Stimulated activated CD8-positive, alpha-beta memory T cell treated with anti-CD3 and anti-CD28 coated beads, Interleukin-12 subunit alpha, Interleukin-12 subunit beta, amount 100 ng/mL, for 24 hours (primary cell): ENCODE data around the gene PCDHAC1.

ENCODE experiments used
- DNase-seq: peaks from one replicate; pipeline ENCODE4 v3.0.0-alpha.2; 2020; ENCODE audit errors: extremely low read depth

The PCDHAC1 gene

DNA sequence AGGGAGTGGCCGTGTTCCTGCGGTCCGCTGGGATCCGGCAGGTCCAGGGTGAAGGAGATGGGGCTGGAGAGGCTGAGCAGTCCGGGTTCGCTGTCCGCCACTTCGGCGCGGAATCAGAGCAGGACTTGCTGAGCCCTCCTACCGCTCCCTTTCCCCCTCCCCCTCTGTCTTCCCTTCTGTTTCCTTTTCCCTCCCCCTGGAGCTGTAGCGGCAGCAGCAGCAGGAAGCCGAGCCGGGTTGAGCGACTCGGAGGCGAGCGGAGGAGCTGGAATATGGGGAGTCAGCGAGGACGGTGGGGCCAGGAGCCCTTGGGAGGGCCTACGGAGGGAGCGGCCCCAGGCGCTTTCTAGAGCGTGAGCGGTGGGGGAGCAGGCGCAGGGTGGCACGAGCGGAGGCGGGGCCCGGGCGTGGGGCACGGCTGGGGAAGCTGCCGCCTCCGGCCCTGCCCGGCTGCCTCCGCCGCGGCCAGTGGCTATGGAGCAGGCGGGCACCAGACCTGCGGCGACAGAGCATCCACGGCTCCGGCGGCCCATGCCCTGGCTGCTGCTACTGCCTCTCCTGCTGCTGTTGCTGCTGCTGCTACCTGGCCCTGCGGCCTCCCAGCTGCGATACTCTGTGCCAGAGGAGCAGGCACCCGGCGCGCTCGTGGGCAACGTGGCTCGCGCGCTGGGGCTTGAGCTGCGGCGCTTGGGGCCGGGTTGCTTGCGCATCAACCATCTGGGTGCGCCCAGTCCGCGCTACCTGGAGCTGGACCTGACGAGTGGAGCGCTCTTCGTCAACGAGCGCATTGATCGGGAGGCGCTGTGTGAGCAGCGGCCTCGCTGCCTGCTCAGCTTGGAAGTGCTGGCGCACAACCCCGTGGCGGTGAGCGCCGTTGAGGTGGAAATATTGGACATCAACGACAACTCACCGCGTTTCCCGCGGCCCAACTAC lies 40.5 kb downstream of the PCDHAC1 start, which contains the start of gene PCDHAC2:
TSS of gene PCDHAC2 (plus strand) at position 184 of the 933 bp plus-strand sequence. CDS start at position 475, 291 bp downstream.
- DNase-seq = no peak

DNA sequence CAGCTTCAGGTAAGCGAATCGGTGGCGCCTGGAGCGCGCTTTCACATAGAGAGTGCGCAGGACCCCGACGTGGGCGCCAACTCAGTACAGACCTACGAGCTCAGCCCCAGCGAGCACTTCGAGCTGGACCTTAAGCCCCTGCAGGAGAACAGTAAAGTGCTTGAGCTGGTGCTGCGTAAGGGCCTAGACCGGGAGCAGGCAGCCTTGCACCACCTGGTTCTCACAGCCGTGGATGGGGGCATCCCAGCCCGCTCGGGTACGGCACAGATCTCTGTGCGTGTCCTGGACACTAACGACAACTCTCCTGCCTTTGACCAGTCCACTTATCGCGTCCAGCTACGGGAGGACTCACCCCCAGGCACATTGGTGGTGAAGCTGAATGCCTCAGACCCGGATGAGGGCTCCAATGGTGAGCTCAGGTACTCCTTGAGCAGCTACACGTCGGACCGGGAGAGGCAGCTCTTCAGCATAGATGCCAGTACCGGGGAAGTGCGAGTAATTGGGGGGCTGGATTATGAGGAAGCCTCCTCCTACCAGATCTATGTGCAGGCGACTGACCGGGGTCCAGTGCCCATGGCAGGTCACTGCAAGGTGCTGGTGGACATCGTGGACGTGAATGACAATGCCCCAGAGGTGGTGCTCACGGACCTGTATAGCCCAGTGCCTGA lies 41.3 kb downstream of the PCDHAC1 start:
- DNase-seq = no peak

DNA sequence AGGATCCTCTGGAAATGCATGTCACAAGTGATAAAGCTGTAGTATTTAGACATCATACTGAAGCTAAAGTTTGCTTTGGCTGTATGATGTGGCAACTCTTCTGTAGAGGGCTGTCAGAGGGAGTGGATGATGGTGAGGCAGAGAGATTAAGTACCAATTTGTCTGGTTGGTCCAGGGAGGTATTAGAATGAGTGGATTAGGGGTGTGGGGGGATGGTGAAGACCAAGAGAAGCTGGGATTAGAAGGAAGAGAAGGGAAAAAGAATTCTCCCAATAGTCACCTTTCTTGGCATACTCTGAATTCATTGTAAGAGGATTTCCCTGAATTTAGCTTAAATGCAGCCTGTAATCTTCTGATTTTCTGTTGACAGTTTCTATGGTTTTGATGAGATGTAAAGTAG lies 43.8 kb downstream of the PCDHAC1 start:
- no peak for DNase-seq

DNA sequence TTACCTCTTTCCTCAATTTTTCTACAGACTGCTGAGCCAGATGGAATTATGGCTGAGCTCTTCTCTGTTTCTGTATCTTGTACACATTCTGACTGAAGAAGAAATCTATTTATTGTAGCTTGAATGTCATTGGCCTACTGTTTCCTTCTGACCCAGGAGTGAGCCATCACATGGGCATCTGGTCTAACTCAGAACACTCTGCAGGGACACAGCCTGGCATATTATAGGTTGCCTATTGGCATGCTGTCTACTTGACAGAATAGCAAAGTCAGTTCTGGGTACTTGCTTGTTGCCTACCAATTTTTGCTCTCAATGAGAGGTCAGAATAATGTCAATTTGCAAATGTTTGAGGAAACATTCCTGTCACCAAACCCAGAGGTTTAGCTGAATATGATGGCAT lies 47.5 kb downstream of the PCDHAC1 start:
- no peak for DNase-seq

DNA sequence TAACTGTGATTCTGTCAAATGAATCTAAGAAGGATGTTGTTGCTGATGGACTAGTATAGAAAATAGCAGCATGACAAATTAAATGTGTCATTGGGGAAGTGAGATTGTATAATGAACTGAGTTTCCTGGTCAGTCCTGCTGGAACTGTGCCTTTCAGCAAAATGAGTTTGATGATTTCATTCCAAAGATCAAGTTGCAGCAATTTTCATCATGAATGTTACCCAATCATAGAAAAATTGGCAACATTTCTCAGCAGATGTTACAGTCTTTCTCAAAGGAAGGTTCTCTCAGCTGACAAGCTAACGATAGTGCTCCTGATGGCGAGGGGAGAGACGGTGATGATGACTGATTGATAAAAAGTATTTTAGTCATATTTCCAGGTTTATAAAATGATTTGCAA lies 50.9 kb downstream of the PCDHAC1 start:
- DNase-seq = no peak

DNA sequence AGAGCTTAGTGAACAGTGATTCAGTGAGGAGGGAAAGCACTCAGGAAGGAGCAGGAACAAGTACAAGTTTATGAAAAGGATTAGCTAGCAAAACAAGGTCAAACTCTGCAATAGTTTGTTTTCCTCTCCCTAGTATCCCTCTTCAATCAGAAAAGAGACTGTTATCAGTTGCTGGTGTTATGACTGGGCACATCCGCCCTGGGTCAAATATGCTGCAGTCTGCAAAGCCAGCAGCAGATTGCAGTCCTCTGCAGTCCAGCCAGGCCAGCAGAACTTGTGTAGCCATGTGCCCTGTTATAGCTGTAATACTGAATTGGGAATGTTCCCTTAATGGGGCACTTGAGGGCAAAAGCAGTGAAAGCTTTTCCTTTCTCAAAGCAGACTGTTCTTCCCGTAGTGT lies 52.2 kb downstream of the PCDHAC1 start:
- no peak for DNase-seq

DNA sequence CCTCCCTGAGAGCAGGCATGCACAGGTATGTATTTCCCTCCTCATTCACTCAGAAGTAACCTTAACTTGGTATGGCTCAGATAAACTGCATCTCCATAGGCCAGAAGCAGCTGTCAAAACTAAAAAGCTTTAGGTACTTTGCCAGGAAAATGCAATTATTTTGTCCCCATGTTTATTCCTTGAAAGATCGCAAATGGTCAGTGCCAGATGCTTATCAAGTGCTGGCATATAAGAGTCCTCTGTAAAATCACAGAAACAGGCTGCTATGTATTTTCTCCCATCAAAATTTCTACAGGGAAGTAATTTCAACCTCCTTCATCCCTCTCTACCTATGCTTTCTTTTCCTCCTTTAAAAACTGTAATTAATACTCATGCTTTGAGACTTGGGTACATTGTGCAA lies 52.9 kb downstream of the PCDHAC1 start:
- no peak for DNase-seq
